Cardiac muscle cell (in vitro differentiated cells and primary cell): Measurements from ENCODE around the gene PLCB2. TPM values are rescaled to one million over a fixed set of nuclear protein-coding genes. Genes with fewer than 3 reads are reported as not detected.

Experiments
- DNase-seq, 2 donors: peaks; one replicate each; pipeline versions ENCODE4 v3.0.0 to v3.0.0-alpha.2; 2010 to 2017; ENCODE audit warnings: low read depth in 1 of 2, low spot score in 1 of 2
- H3K27ac ChIP-seq: fragments of 200-600 bp; sonication (generic); 2 replicates; pipeline ENCODE4 v1.5.1; 2016
- H3K27me3 ChIP-seq: fragments of 200-600 bp; sonication (generic); 2 replicates; pipeline ENCODE4 v1.6.0; 2016; ENCODE audit warnings: control low read depth
- H3K36me3 ChIP-seq: fragments of 200-600 bp; sonication (generic); 2 replicates; pipeline ENCODE4 v1.5.1; 2016; ENCODE audit warnings: control low read depth
- H3K4me1 ChIP-seq: fragments of 200-600 bp; sonication (generic); 2 replicates; pipeline ENCODE4 v1.8.1; 2017; ENCODE audit warnings: low read depth, mild to moderate bottlenecking, mixed run types
- H3K4me3 ChIP-seq: fragments of 200-600 bp; sonication (generic); 2 replicates; pipeline ENCODE4 v1.5.1; 2016; ENCODE audit warnings: mild to moderate bottlenecking
- H3K9me3 ChIP-seq: fragments of 200-600 bp; sonication (generic); 2 replicates; pipeline ENCODE4 v1.5.1; 2017; ENCODE audit warnings: low read depth, mild to moderate bottlenecking, control low read depth
- CTCF ChIP-seq: IDR thresholded peaks from 2 replicates; pipeline ENCODE4 v1.5.1; 2012; ENCODE audit warnings: low read depth, mild to moderate bottlenecking, low read length
- polyA plus RNA-seq: library from polyadenylated mRNA; unstranded; fragments of >200 nt; fragmentation: Nextera tagmentation; extraction: Ambion mirVana; gene quantifications from 2 replicates; pipeline ENCODE4 v1.2.1, GENCODE V29; 2016
- total RNA-seq: library from RNA; depleted of rRNA; stranded (reverse); fragments of >200 nt; gene quantifications from 2 replicates; pipeline ENCODE4 v1.2.3, GENCODE V29; 2016

The PLCB2 gene
- total and polyA plus RNA-seq, 2 experiments from 2014 or later, result 28.3 to 41.2 TPM

- Histone ChIP-seq H3K4me1 (peaks cover 6% of the 10 kb centered on the region), H3K9me3 (no peaks in the 10 kb centered on the region), H3K36me3 (no peaks in the 10 kb centered on the region), H3K27ac (no peak overlapping the region), H3K27me3 (peaks cover 16% of the 10 kb centered on the region), H3K4me3 (no peak overlapping the region)
- DNase-seq, result no peak
- TF ChIP-seq CTCF, result no peak
Measured at GRCh38 chr15:40246496-40247280, 61.0 kb downstream of the PLCB2 start.

GRCh38 chr15:40245666-40246450, 61.9 kb downstream of the PLCB2 start:
- Histone ChIP-seq H3K27me3 (peaks cover 8% of the 10 kb centered on the region), H3K4me3 (no peak overlapping the region), H3K27ac (no peak overlapping the region), H3K4me1 (peaks cover 6% of the 10 kb centered on the region), H3K36me3 (no peaks in the 10 kb centered on the region), H3K9me3 (no peaks in the 10 kb centered on the region)
- TF ChIP-seq CTCF, result no peak
- DNase-seq, result no peak

GRCh38 chr15:40244961-40245523, 62.7 kb downstream of the PLCB2 start:
- H3K27ac ChIP-seq, result no peak overlapping the region
- peaks cover 6% of the 10 kb centered on the region for H3K4me1 ChIP-seq
- no peaks in the 10 kb centered on the region for H3K9me3 ChIP-seq
- no peak for DNase-seq
- no peaks in the 10 kb centered on the region for H3K36me3 ChIP-seq
- peaks cover under 1% of the 10 kb centered on the region for H3K27me3 ChIP-seq
- no peak overlapping the region for H3K4me3 ChIP-seq
- no peak for TF ChIP-seq CTCF

- Histone ChIP-seq H3K36me3 (no peaks in the 10 kb centered on the region), H3K4me3 (no peak overlapping the region), H3K27me3 (no peaks in the 10 kb centered on the region), H3K9me3 (no peaks in the 10 kb centered on the region), H3K4me1 (peaks cover 16% of the 10 kb centered on the region), H3K27ac (no peak overlapping the region)
- TF ChIP-seq CTCF, result no peak
- DNase-seq, result no peak
Measured at GRCh38 chr15:40243126-40243810, 64.5 kb downstream of the PLCB2 start.

GRCh38 chr15:40242601-40243000, 65.1 kb downstream of the PLCB2 start:
- H3K4me1 ChIP-seq, result peaks cover 16% of the 10 kb centered on the region
- DNase-seq, result no peak
- no peaks in the 10 kb centered on the region for H3K36me3 ChIP-seq
- no peak overlapping the region for H3K4me3 ChIP-seq
- no peaks in the 10 kb centered on the region for H3K9me3 ChIP-seq
- H3K27ac ChIP-seq, result no peak overlapping the region
- TF ChIP-seq CTCF, result no peak
- no peaks in the 10 kb centered on the region for H3K27me3 ChIP-seq
